Glutamatergic neuron (in vitro differentiated cells): Measurements from ENCODE around the gene HSPBP1. TPM values are rescaled to one million over a fixed set of nuclear protein-coding genes. Genes with fewer than 3 reads are reported as not detected.
A peak's percentile ranks its signal among the peaks of the same experiment; 100 is the strongest.

Source experiments
- DNase-seq: peaks from one replicate; pipeline ENCODE4 v3.0.0; 2022
- H3K27ac Mint-ChIP-seq: one replicate; pipeline ENCODE4 v1.8.0; 2020; ENCODE audit warnings: mild to moderate bottlenecking, mixed read lengths, inconsistent platforms; ENCODE audit not compliant: unreplicated experiment
- H3K27me3 Mint-ChIP-seq: one replicate; pipeline ENCODE4 v1.8.0; 2020; ENCODE audit warnings: mild to moderate bottlenecking, moderate library complexity, mixed read lengths, inconsistent platforms; ENCODE audit not compliant: unreplicated experiment
- H3K36me3 Mint-ChIP-seq: one replicate; pipeline ENCODE4 v1.8.0; 2020; ENCODE audit warnings: mild to moderate bottlenecking, mixed read lengths, inconsistent platforms; ENCODE audit not compliant: unreplicated experiment
- H3K4me1 Mint-ChIP-seq: one replicate; pipeline ENCODE4 v1.8.0; 2020; ENCODE audit warnings: mild to moderate bottlenecking, low read depth, mixed read lengths, inconsistent platforms; ENCODE audit not compliant: unreplicated experiment
- H3K4me3 Mint-ChIP-seq: one replicate; pipeline ENCODE4 v1.8.0; 2020; ENCODE audit warnings: mild to moderate bottlenecking, mixed read lengths, inconsistent platforms; ENCODE audit not compliant: unreplicated experiment
- H3K9me3 Mint-ChIP-seq: one replicate; pipeline ENCODE4 v1.8.0; 2020; ENCODE audit warnings: mild to moderate bottlenecking, moderate library complexity, mixed read lengths, inconsistent platforms; ENCODE audit not compliant: unreplicated experiment
- total RNA-seq: library from RNA; stranded (reverse); fragmentation: NEBNext Ultra II Directional; extraction: Animal tissue kit (Norgen Biotek cat#: 25700); gene quantifications from one replicate; pipeline ENCODE4 v1.2.1, GENCODE V29; 2021; ENCODE audit not compliant: unreplicated experiment
- TF ChIP-seq, protein P1 (sequence below): fragments of 200-600 bp; sonication (generic); IDR thresholded peaks from one replicate; pipeline ENCODE4 v1.5.0; 2021; ENCODE audit not compliant: partially characterized antibody, unreplicated experiment

HSPBP1 gene
- total RNA-seq, 1 donor from 2014 or later = 41.5 TPM

DNA sequence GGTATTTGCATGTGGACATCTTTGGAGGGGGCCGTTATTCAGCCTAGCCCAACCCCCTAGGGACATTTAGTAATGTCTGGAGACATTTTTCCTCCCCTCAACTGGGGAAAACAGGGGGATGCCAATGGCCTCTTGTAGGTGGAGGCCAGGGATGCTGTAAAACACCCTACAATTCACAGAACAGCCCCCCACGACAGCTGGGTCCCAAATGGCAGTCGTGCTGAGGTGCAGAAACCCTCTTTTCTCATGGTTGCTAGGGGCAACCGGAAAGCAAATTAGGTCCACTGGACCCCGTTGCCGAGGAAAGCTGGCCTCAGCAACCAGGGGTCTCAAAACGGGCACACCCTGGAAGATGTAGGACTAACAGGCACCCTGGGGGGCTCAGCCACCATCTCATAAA lies 30.6 kb upstream of the HSPBP1 start:
- Mint-ChIP-seq H3K36me3 (peaks cover 13% of the 10 kb centered on the region), H3K4me3 (peak overlapping the region; percentile 28), H3K9me3 (peaks cover 6% of the 10 kb centered on the region), H3K27ac (peak overlapping the region; percentile 78), H3K27me3 (peaks cover 6% of the 10 kb centered on the region), H3K4me1 (peaks cover 10% of the 10 kb centered on the region)
- TF ChIP-seq, protein P1, sequence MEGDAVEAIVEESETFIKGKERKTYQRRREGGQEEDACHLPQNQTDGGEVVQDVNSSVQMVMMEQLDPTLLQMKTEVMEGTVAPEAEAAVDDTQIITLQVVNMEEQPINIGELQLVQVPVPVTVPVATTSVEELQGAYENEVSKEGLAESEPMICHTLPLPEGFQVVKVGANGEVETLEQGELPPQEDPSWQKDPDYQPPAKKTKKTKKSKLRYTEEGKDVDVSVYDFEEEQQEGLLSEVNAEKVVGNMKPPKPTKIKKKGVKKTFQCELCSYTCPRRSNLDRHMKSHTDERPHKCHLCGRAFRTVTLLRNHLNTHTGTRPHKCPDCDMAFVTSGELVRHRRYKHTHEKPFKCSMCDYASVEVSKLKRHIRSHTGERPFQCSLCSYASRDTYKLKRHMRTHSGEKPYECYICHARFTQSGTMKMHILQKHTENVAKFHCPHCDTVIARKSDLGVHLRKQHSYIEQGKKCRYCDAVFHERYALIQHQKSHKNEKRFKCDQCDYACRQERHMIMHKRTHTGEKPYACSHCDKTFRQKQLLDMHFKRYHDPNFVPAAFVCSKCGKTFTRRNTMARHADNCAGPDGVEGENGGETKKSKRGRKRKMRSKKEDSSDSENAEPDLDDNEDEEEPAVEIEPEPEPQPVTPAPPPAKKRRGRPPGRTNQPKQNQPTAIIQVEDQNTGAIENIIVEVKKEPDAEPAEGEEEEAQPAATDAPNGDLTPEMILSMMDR = no peak
- no peak for DNase-seq

DNA sequence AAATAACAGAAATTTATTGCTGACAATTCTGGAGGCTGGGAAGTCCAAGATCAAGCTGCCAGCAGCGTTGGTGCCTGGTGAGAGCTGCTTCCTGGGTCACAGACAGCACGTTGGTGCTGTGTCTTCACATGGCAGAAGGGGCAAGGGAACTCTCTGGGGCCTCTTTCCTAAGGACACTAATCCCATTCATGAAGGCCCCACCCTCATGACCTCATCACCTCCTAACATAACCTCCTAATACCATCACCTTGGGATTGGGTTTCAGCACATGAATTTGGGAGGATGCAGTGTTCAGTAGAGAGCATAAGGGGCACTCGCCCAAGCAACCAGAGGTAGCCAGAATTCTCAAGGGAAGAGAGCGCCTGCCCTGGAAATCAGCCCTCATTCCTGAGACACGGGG lies 29.5 kb upstream of the HSPBP1 start:
- H3K4me3 Mint-ChIP-seq = no peak overlapping the region
- peaks cover 9% of the 10 kb centered on the region for H3K27me3 Mint-ChIP-seq
- peaks cover 13% of the 10 kb centered on the region for H3K36me3 Mint-ChIP-seq
- peaks cover 10% of the 10 kb centered on the region for H3K4me1 Mint-ChIP-seq
- H3K9me3 Mint-ChIP-seq = peaks cover 5% of the 10 kb centered on the region
- DNase-seq = no peak
- no peak overlapping the region for H3K27ac Mint-ChIP-seq
- TF ChIP-seq, protein P1 = no peak

DNA sequence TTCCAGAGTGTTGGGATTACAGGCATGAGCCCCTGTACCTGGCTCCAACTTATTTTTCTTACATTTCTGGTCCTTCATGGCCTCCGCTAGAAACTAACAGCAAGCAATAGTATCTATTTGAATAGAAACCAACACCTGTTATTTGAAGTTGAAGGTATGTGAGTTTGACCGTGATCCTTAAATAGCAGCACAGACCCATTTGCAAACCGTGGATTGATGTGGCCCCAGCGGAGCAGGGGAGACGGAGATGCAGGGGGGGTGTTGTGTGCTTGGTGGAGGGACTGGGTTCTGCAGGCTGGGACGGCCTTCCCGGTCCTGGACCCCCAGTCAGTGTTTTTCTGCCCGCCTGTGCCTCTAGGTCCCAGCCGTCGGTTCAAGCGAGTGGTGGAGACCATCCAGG lies 28.4 kb upstream of the HSPBP1 start:
- peaks cover 12% of the 10 kb centered on the region for H3K36me3 Mint-ChIP-seq
- TF ChIP-seq, protein P1 = no peak

DNA sequence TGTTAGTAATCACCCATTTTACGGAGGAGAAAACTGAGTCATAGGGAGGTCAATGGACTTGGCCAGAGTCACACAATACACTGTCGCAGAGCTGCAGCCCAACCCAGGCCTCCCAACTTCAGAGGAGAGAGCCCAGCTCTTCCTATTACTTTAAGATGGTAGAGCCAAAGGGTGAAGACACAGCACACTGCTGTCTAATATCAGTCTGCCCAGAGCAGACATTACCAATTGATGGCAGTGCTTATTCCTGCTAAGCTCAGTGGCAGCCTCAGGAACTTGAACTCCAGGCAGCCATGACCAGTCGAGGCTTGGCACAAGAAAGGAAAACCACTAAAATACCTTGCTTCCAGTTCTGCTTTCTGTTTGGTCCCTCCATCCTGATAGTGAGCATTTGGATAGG lies 26.8 kb upstream of the HSPBP1 start:
- DNase-seq = no peak
- Mint-ChIP-seq H3K36me3 (peaks cover 9% of the 10 kb centered on the region), H3K4me3 (no peak overlapping the region), H3K27ac (no peak overlapping the region), H3K27me3 (peaks cover 6% of the 10 kb centered on the region), H3K9me3 (peaks cover 1% of the 10 kb centered on the region), H3K4me1 (peaks cover 6% of the 10 kb centered on the region)
- TF ChIP-seq, protein P1 = no peak

More for the DNA sequence above, 28.4 kb upstream of the HSPBP1 start:
- no peak overlapping the region for H3K27ac Mint-ChIP-seq
- DNase-seq = no peak
- H3K27me3 Mint-ChIP-seq = peaks cover 8% of the 10 kb centered on the region
- no peak overlapping the region for H3K4me3 Mint-ChIP-seq
- H3K4me1 Mint-ChIP-seq = peaks cover 9% of the 10 kb centered on the region
- H3K9me3 Mint-ChIP-seq = peaks cover 1% of the 10 kb centered on the region

DNA sequence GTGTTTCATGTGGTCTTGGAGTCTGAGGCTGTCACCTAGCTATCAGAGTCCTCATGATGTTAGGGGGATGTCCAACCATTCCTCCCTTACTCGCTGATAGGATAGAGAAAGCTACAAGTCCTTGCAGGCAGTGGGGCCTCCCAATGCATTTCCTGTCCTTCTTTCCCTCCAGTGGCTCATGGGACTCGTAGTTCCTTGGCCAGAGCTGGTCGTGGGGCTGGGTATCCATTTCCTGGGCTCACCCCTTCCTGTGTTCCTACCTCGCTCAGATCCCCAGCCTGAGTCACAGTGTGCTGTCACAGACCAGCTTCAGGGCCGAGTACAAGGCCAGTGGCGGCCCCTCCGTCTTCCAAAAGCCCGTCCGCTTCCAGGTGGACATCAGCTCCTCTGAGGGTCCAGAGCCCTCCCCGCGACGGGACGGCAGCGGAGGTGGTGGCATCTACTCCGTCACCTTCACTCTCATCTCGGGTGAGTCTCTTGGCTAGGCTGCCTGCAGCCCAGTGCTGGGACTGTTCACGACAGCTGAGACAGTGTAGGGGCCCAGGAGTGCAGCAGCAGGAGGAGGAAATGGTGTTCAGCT lies 26.2 kb upstream of the HSPBP1 start:
- H3K9me3 Mint-ChIP-seq = peaks cover 1% of the 10 kb centered on the region
- H3K27ac Mint-ChIP-seq = no peak overlapping the region
- H3K36me3 Mint-ChIP-seq = peaks cover 9% of the 10 kb centered on the region
- H3K4me1 Mint-ChIP-seq = peaks cover 10% of the 10 kb centered on the region
- H3K27me3 Mint-ChIP-seq = peaks cover 10% of the 10 kb centered on the region
- TF ChIP-seq, protein P1 = no peak
- H3K4me3 Mint-ChIP-seq = no peak overlapping the region
- no peak for DNase-seq
